ENCODE measurements around the gene PLD1. TPM values are rescaled to one million over a fixed set of nuclear protein-coding genes. Genes with fewer than 3 reads are reported as not detected.
"Not testable (repeated sequence)": the region's sequence is repeated elsewhere in the genome, so short reads cannot be mapped to it uniquely, and the experiment has no call there.

PLD1 gene
- total RNA-seq, result 56.5 TPM
- long read RNA-seq, full-length matches to known transcripts, result 1 of 22 reads
- long read RNA-seq, partial matches to known transcripts, result 4 of 22 reads
- long read RNA-seq, other reads (novel, unspliced or antisense), result 17 of 22 reads

GRCh38 chr3:171809861-171810628, at the start of gene PLD1:
Gene PLD1, minus strand, starts transcription at chr3:171810483. Its CDS starts 72,432 bp downstream, at chr3:171738051.
- intact Hi-C loops (cut with DNase I), result loop anchor here (1.0 to 2.0 kb wide), 2 partner anchors 19 to 229 kb away; partner anchors contain the start of gene FNDC3B
- peak; percentile 91 for DNase-seq (ENCODE audit: low spot score)

GRCh38 chr3:171858770-171859169, 48.5 kb upstream of the PLD1 start:
- intact Hi-C loops (cut with DNase I); DNase-seq (ENCODE audit: low spot score): not testable (repeated sequence)

- no peak for DNase-seq (ENCODE audit: low spot score)
- intact Hi-C loops (cut with DNase I), result no loop called here
Measured at GRCh38 chr3:171854649-171855305, 44.5 kb upstream of the PLD1 start.

GRCh38 chr3:171851660-171852058, 41.4 kb upstream of the PLD1 start:
- DNase-seq (ENCODE audit: low spot score), result no peak
- intact Hi-C loops (cut with DNase I), result no loop called here

GRCh38 chr3:171850960-171851659, 40.8 kb upstream of the PLD1 start:
- intact Hi-C loops (cut with DNase I), result no loop called here
- no peak for DNase-seq (ENCODE audit: low spot score)

GRCh38 chr3:171850320-171850959, 40.2 kb upstream of the PLD1 start:
- DNase-seq (ENCODE audit: low spot score), result no peak
- intact Hi-C loops (cut with DNase I), result no loop called here

- DNase-seq (ENCODE audit: low spot score), result no peak
- intact Hi-C loops (cut with DNase I), result no loop called here
Measured at GRCh38 chr3:171849617-171850319, 39.5 kb upstream of the PLD1 start.

GRCh38 chr3:171847595-171848259, 37.4 kb upstream of the PLD1 start:
- intact Hi-C loops (cut with DNase I), result no loop called here
- no peak for DNase-seq (ENCODE audit: low spot score)

GRCh38 chr3:171847133-171847532, 36.9 kb upstream of the PLD1 start:
- intact Hi-C loops (cut with DNase I), result no loop called here
- no peak for DNase-seq (ENCODE audit: low spot score)

- intact Hi-C loops (cut with DNase I), result no loop called here
- no peak for DNase-seq (ENCODE audit: low spot score)
Measured at GRCh38 chr3:171846597-171846996, 36.3 kb upstream of the PLD1 start.

- intact Hi-C loops (cut with DNase I), result no loop called here
- no peak for DNase-seq (ENCODE audit: low spot score)
Measured at GRCh38 chr3:171845481-171846284, 35.4 kb upstream of the PLD1 start.

GRCh38 chr3:171844873-171845272, 34.6 kb upstream of the PLD1 start:
- intact Hi-C loops (cut with DNase I), result no loop called here
- no peak for DNase-seq (ENCODE audit: low spot score)

GRCh38 chr3:171842864-171843518, 32.7 kb upstream of the PLD1 start, which contains the start of gene TMEM212:
Gene TMEM212, plus strand, starts transcription at chr3:171843349. Its CDS starts 35 bp downstream, at chr3:171843384.
- intact Hi-C loops (cut with DNase I), result no loop called here
- no peak for DNase-seq (ENCODE audit: low spot score)

- intact Hi-C loops (cut with DNase I), result no loop called here
- no peak for DNase-seq (ENCODE audit: low spot score)
Measured at GRCh38 chr3:171841620-171842000, 31.3 kb upstream of the PLD1 start.

GRCh38 chr3:171840811-171841619, 30.7 kb upstream of the PLD1 start:
- no peak for DNase-seq (ENCODE audit: low spot score)
- intact Hi-C loops (cut with DNase I), result no loop called here

GRCh38 chr3:171840445-171840810, 30.1 kb upstream of the PLD1 start:
- intact Hi-C loops (cut with DNase I), result no loop called here
- DNase-seq (ENCODE audit: low spot score), result no peak
